H1 (cell line): ENCODE data around the gene ELMOD1. TPM values are rescaled to one million over a fixed set of nuclear protein-coding genes. Genes with fewer than 3 reads are reported as not detected.

Source experiments
- CTCF ChIA-PET: fragments of 300-600 bp; sonication (Branson Sonifier 250); formaldehyde crosslinking; loops from one replicate; lab custom pipeline; 2021; ENCODE audit not compliant: partially characterized antibody; lab: Charles Lee
- POLR2A ChIA-PET: fragments of 300-600 bp; sonication (Branson Sonifier 250); formaldehyde crosslinking; loops from one replicate; lab custom pipeline; 2021; ENCODE audit warnings: inconsistent platforms; ENCODE audit not compliant: partially characterized antibody; lab: Charles Lee
- DNase-seq, 2 experiments: peaks; one replicate each; pipeline versions ENCODE4 v3.0.0 to v3.0.0-alpha.2; 2010 to 2022; ENCODE audit warnings: low spot score in 2 of 2, low read depth in 1 of 2, mixed read lengths in 1 of 2
- FAIRE-seq: peaks from 2 replicates; lab custom pipeline; 2011; peaks lifted over from hg19 to GRCh38; lab: Jason Lieb, UNC
- H2AFZ ChIP-seq: 2 replicates; pipeline ENCODE4 v1.8.1; 2012; ENCODE audit warnings: low read length, inconsistent platforms
- H2AK5ac ChIP-seq: 2 replicates; pipeline ENCODE4 v1.6.1; 2013; ENCODE audit warnings: low read depth, low read length
- H2BK120ac ChIP-seq: replicated peaks from 2 replicates; pipeline ENCODE3; 2013; ENCODE audit warnings: low read depth, low read length, inconsistent platforms
- H2BK12ac ChIP-seq: 2 replicates; pipeline ENCODE4 v1.6.1; 2013; ENCODE audit warnings: low read depth, low read length
- H2BK15ac ChIP-seq: 2 replicates; pipeline ENCODE4 v1.6.1; 2013; ENCODE audit warnings: low read length
- H2BK20ac ChIP-seq: 2 replicates; pipeline ENCODE4 v1.6.1; 2013; ENCODE audit warnings: low read length
- H2BK5ac ChIP-seq: 2 replicates; pipeline ENCODE4 v1.6.1; 2013; ENCODE audit warnings: low read depth, low read length
- H3K14ac ChIP-seq: 2 replicates; pipeline ENCODE4 v1.6.1; 2013; ENCODE audit warnings: inconsistent platforms; ENCODE audit not compliant: insufficient read length
- H3K18ac ChIP-seq: 2 replicates; pipeline ENCODE4 v1.6.1; 2013; ENCODE audit warnings: low read length; ENCODE audit errors: extremely low read depth
- H3K23ac ChIP-seq: 2 replicates; pipeline ENCODE4 v1.6.1; 2013; ENCODE audit warnings: inconsistent platforms; ENCODE audit not compliant: insufficient read length
- H3K23me2 ChIP-seq: 2 replicates; pipeline ENCODE4 v1.6.1; 2013; ENCODE audit warnings: low read depth, low read length
- H3K27ac ChIP-seq: 2 replicates; pipeline ENCODE4 v1.6.1; 2011; ENCODE audit warnings: low read depth, low read length, inconsistent platforms
- H3K27me3 ChIP-seq, 4 experiments: replicated peaks in 1 of 4; 1 replicate in 1 of 4; 2 replicates in 3 of 4; pipeline versions ENCODE4 v1.6.1 to v1.8.1; 2011 to 2013; ENCODE audit warnings: low read length in 3 of 4, mild to moderate bottlenecking in 3 of 4, inconsistent platforms in 2 of 4, mixed read lengths in 2 of 4, moderate library complexity in 1 of 4; ENCODE audit not compliant: control insufficient read depth in 3 of 4, insufficient read depth in 3 of 4; ENCODE audit errors: extremely low read depth in 1 of 4
- H3K36me3 ChIP-seq, 4 experiments: 2 replicates each; pipeline versions ENCODE4 v1.6.1 to v1.8.1; 2011 to 2013; ENCODE audit warnings: mild to moderate bottlenecking in 4 of 4, low read length in 3 of 4, moderate library complexity in 2 of 4, control low read depth in 1 of 4, inconsistent platforms in 1 of 4; ENCODE audit not compliant: insufficient read depth in 4 of 4, control insufficient read depth in 2 of 4
- H3K4ac ChIP-seq: replicated peaks from 2 replicates; pipeline ENCODE3; 2013; ENCODE audit warnings: low read length, low read depth, mixed read lengths, inconsistent platforms; ENCODE audit not compliant: insufficient read length
- H3K4me1 ChIP-seq, 4 experiments: replicated peaks in 1 of 4; 1 replicate in 1 of 4; 2 replicates in 3 of 4; pipeline versions ENCODE4 v1.6.1 to v1.8.1; 2011 to 2013; ENCODE audit warnings: low read length in 3 of 4, inconsistent platforms in 2 of 4, mixed read lengths in 1 of 4; ENCODE audit not compliant: insufficient read depth in 4 of 4, control insufficient read depth in 3 of 4
- H3K4me2 ChIP-seq, 2 experiments: 2 replicates each; pipeline versions ENCODE4 v1.6.1 to v1.8.1; 2011 to 2013; ENCODE audit warnings: low read depth in 2 of 2, low read length in 2 of 2, control low read depth in 1 of 2, inconsistent platforms in 1 of 2, mild to moderate bottlenecking in 1 of 2; ENCODE audit not compliant: insufficient read depth in 1 of 2
- H3K4me3 ChIP-seq, 4 experiments: fragments of 200-600, 300-600 bp in 1 of 4; sonication (generic), shearing (Covaris generic), sonication (Bioruptor Twin) in 1 of 4; 2 replicates each; pipeline versions ENCODE4 v1.5.1 to v1.8.1; 2011 to 2016; ENCODE audit warnings: low read length in 4 of 4, low read depth in 3 of 4, control low read depth in 2 of 4, inconsistent platforms in 2 of 4, mild to moderate bottlenecking in 2 of 4, mixed read lengths in 1 of 4, moderate library complexity in 1 of 4; ENCODE audit not compliant: insufficient read depth in 2 of 4; ENCODE audit errors: extremely low read depth in 1 of 4
- H3K56ac ChIP-seq: replicated peaks from 2 replicates; pipeline ENCODE3; 2013; ENCODE audit warnings: low read depth, mild to moderate bottlenecking, mixed read lengths, low read length, inconsistent platforms; ENCODE audit not compliant: insufficient read length
- H3K79me1 ChIP-seq: 2 replicates; pipeline ENCODE4 v1.6.1; 2013; ENCODE audit warnings: low read depth, low read length, control low read depth
- H3K79me2 ChIP-seq, 2 experiments: 2 replicates each; pipeline versions ENCODE4 v1.6.1 to v1.8.1; 2012 to 2013; ENCODE audit warnings: low read length in 2 of 2, mild to moderate bottlenecking in 2 of 2, inconsistent platforms in 1 of 2; ENCODE audit not compliant: insufficient read depth in 2 of 2, control insufficient read depth in 1 of 2
- H3K9ac ChIP-seq, 4 experiments: replicated peaks in 1 of 4; 1 replicate in 1 of 4; 2 replicates in 3 of 4; pipeline versions ENCODE4 v1.6.1 to v1.8.1; 2011 to 2013; ENCODE audit warnings: low read depth in 3 of 4, low read length in 3 of 4, control low read depth in 2 of 4, mild to moderate bottlenecking in 2 of 4, moderate library complexity in 2 of 4, inconsistent platforms in 1 of 4; ENCODE audit errors: extremely low read depth in 1 of 4
- H3K9me3 ChIP-seq, 2 experiments: 2 replicates each; pipeline versions ENCODE4 v1.6.1 to v1.8.1; 2012 to 2013; ENCODE audit warnings: mild to moderate bottlenecking in 2 of 2, moderate library complexity in 2 of 2, control low read depth in 1 of 2, inconsistent platforms in 1 of 2, low read depth in 1 of 2, low read length in 1 of 2, mixed read lengths in 1 of 2; ENCODE audit not compliant: insufficient read depth in 2 of 2
- H4K20me1 ChIP-seq, 2 experiments: replicated peaks in 1 of 2; 2 replicates each; pipeline versions ENCODE3 to v1.8.1; 2011 to 2013; ENCODE audit warnings: inconsistent platforms in 2 of 2, low read length in 2 of 2, mild to moderate bottlenecking in 1 of 2; ENCODE audit not compliant: insufficient read depth in 2 of 2, control insufficient read depth in 1 of 2
- H4K5ac ChIP-seq: 2 replicates; pipeline ENCODE4 v1.6.1; 2013; ENCODE audit warnings: low read length, low read depth, mixed read lengths, inconsistent platforms; ENCODE audit not compliant: insufficient read length
- H4K8ac ChIP-seq: 2 replicates; pipeline ENCODE4 v1.8.0; 2013; ENCODE audit warnings: mild to moderate bottlenecking, moderate library complexity, low read length, inconsistent platforms; ENCODE audit not compliant: insufficient read depth; ENCODE audit errors: extremely low read depth
- H4K91ac ChIP-seq: replicated peaks from 2 replicates; pipeline ENCODE3; 2013; ENCODE audit warnings: low read length, mixed read lengths, inconsistent platforms; ENCODE audit not compliant: insufficient read length
- CEBPB ChIP-seq: IDR thresholded peaks from 2 replicates; pipeline ENCODE4 v1.6.1; 2012; ENCODE audit warnings: low read depth, low read length
- EGR1 ChIP-seq: IDR thresholded peaks from 2 replicates; pipeline ENCODE4 v1.6.1; 2011; ENCODE audit warnings: low read depth, low read length, borderline replicate concordance
- HDAC2 ChIP-seq, 2 experiments: fragments of 300-600 bp in 1 of 2; sonication (generic) in 1 of 2; IDR thresholded peaks; 2 replicates each; pipeline ENCODE4 v1.6.1; 2011 to 2012; ENCODE audit warnings: low read depth in 2 of 2, low read length in 2 of 2, mild to moderate bottlenecking in 2 of 2, moderate library complexity in 2 of 2, borderline replicate concordance in 1 of 2, inconsistent platforms in 1 of 2
- HDAC6 ChIP-seq: IDR thresholded peaks from one replicate; pipeline ENCODE4 v1.7.1; 2012; ENCODE audit warnings: low read depth, mild to moderate bottlenecking, inconsistent platforms, low read length, moderate library complexity
- JUND ChIP-seq: IDR thresholded peaks from 2 replicates; pipeline ENCODE4 v1.6.1; 2011; ENCODE audit warnings: mild to moderate bottlenecking, improper control_type of control experiment, low read length
- KDM1A ChIP-seq: fragments of 200-600, 300-600 bp; sonication (generic); IDR thresholded peaks from 2 replicates; pipeline ENCODE4 v1.7.1; 2016; ENCODE audit warnings: mild to moderate bottlenecking, low read length, borderline replicate concordance
- KDM5A ChIP-seq: fragments of 200-600 bp; IDR thresholded peaks from 2 replicates; pipeline ENCODE4 v1.7.1; 2012; ENCODE audit warnings: mild to moderate bottlenecking, low read length, inconsistent platforms, mixed read lengths
- POLR2A ChIP-seq, 2 experiments: IDR thresholded peaks; 1 replicate in 1 of 2; 2 replicates in 1 of 2; pipeline ENCODE4 v1.6.1; 2011; ENCODE audit warnings: low read depth in 2 of 2, low read length in 2 of 2, mild to moderate bottlenecking in 2 of 2; ENCODE audit errors: control extremely low read depth in 1 of 2
- RFX5 ChIP-seq: IDR thresholded peaks from 2 replicates; pipeline ENCODE4 v1.6.1; 2011; ENCODE audit warnings: low read depth, low read length, improper control_type of control experiment, borderline replicate concordance
- SAP30 ChIP-seq: fragments of 300-600 bp; sonication (generic); IDR thresholded peaks from 2 replicates; pipeline ENCODE4 v1.7.1; 2012; ENCODE audit warnings: low read length, moderate library complexity, mild to moderate bottlenecking, inconsistent platforms; ENCODE audit not compliant: insufficient read depth, insufficient replicate concordance
- SIN3A ChIP-seq, 2 experiments: IDR thresholded peaks in 1 of 2; conservative IDR thresholded peaks in 1 of 2; 2 replicates each; pipeline ENCODE4 v1.6.1; 2011 to 2012; ENCODE audit warnings: low read length in 2 of 2, improper control_type of control experiment in 1 of 2, low read depth in 1 of 2, mild to moderate bottlenecking in 1 of 2
- SIRT6 ChIP-seq: IDR thresholded peaks from one replicate; pipeline ENCODE4 v1.7.1; 2012; ENCODE audit warnings: low read length, inconsistent platforms
- SP1 ChIP-seq: IDR thresholded peaks from 2 replicates; pipeline ENCODE4 v1.6.1; 2011; ENCODE audit warnings: low read depth, low read length
- SRF ChIP-seq: IDR thresholded peaks from 2 replicates; pipeline ENCODE4 v1.6.1; 2011; ENCODE audit warnings: mild to moderate bottlenecking, low read depth, low read length, moderate library complexity
- SUZ12 ChIP-seq: fragments of 200-600 bp; sonication (generic); IDR thresholded peaks from 2 replicates; pipeline ENCODE4 v1.6.1; 2012; ENCODE audit warnings: mild to moderate bottlenecking, inconsistent platforms, low read length, moderate library complexity, mixed read lengths
- ZNF274 ChIP-seq: IDR thresholded peaks from 2 replicates; pipeline ENCODE4 v1.7.0; 2012; ENCODE audit warnings: low read length, borderline replicate concordance; ENCODE audit errors: extremely low read depth
- WGBS, 2 experiments: shearing (Covaris generic) in 1 of 2; methylation state at CpG; one replicate each; pipeline versions ENCODE4 v1.1.6 to v1.1.7; 2013 to 2015; ENCODE audit warnings: low lambda C conversion rate in 2 of 2, mixed read lengths in 2 of 2, inconsistent platforms in 1 of 2, low coverage in 1 of 2, missing lambda C conversion rate in 1 of 2; ENCODE audit not compliant: insufficient replicate concordance in 2 of 2, insufficient coverage in 1 of 2, insufficient read length in 1 of 2; ENCODE audit errors: extremely low coverage in 1 of 2, missing lambda C conversion rate in 1 of 2; 5-methylcytosine and 5-hydroxymethylcytosine counted together
- polyA plus RNA-seq, 7 experiments: library from polyadenylated mRNA; depleted of rRNA in 3 of 7; stranded (reverse) in 5 of 7; unstranded in 2 of 7; fragments of >200 nt in 5 of 7; fragments of 200-250 nt in 2 of 7; gene quantifications; 1 replicate in 5 of 7; 2 replicates in 1 of 7; 4 replicates in 1 of 7; pipeline versions ENCODE4 v1.2.1 to v1.2.3, GENCODE V29; 2011 to 2013; ENCODE audit warnings: missing spikeins in 2 of 7, mixed read lengths in 2 of 7
- total RNA-seq: library from RNA; stranded (reverse); fragmentation: NEBNext Ultra II Directional; extraction: Animal tissue kit (Norgen Biotek cat#: 25700); gene quantifications from 2 replicates; pipeline ENCODE4 v1.2.1, GENCODE V29; 2021

The ELMOD1 gene
- total and polyA plus RNA-seq, 2 of the 8 experiments (the other 6 are each of a cell fraction or from before 2014, with no cell fraction given) = 0.47 to 1.6 TPM

GRCh38 chr11:107708792-107709191 lies 117.8 kb downstream of the ELMOD1 start:
- Histone ChIP-seq H4K91ac (no peak overlapping the region), H4K5ac (no peak overlapping the region), H3K23ac (no peak overlapping the region), H3K56ac (no peak overlapping the region), H3K27ac (no peak overlapping the region), H2BK12ac (no peak overlapping the region), H2BK20ac (no peak overlapping the region), H3K27me3 (no peaks in the 10 kb centered on the region; a peak in 1 of 7 replicates), H3K23me2 (no peaks in the 10 kb centered on the region), H2BK120ac (no peak overlapping the region), H3K4me1 (peaks cover 0 to 12% (median 2%) of the 10 kb centered on the region in 4 experiments; a peak in 3 of 7 replicates), H3K14ac (no peak overlapping the region), H3K9ac (no peak overlapping the region), H3K4me3 (no peak overlapping the region), H2AK5ac (no peak overlapping the region), H2BK5ac (no peak overlapping the region), H3K9me3 (no peaks in the 10 kb centered on the region), H4K20me1 (no peaks in the 10 kb centered on the region), H3K18ac (no peak overlapping the region), H3K4ac (no peak overlapping the region), H4K8ac (no peak overlapping the region), H3K79me2 (no peaks in the 10 kb centered on the region), H3K4me2 (no peak overlapping the region), H2BK15ac (no peak overlapping the region), H2AFZ (no peak overlapping the region), H3K36me3 (no peaks in the 10 kb centered on the region), H3K79me1 (no peaks in the 10 kb centered on the region)
- 89% methylated on average over 3 of the region's 3 CpGs; no CpG with 5 or more reads in 1 of the 2 experiments for WGBS, 2 experiments
- no peak for FAIRE-seq
- CTCF ChIA-PET = interaction anchor here (1.3 kb wide), 1 partner anchor 159 kb away, joined by 3 read pairs; no protein-coding TSS in a partner anchor
- DNase-seq = no peak
- POLR2A ChIA-PET = no interaction called here
- TF ChIP-seq CEBPB = no peak
- TF ChIP-seq EGR1 = no peak
- no peak for TF ChIP-seq ZNF274
- TF ChIP-seq HDAC2 (IDR thresholded peaks at IDR 0.05; ENCODE audit: borderline replicate concordance in 1 of 2, low read depth in 2 of 2, low read length in 2 of 2) = no peak
- TF ChIP-seq SRF = no peak
- no peak for TF ChIP-seq SP1
- TF ChIP-seq SIN3A (conservative IDR thresholded peaks at IDR 0.05 in 1 of 2, IDR thresholded peaks at IDR 0.05 in 1 of 2; ENCODE audit: low read depth in 1 of 2, low read length in 2 of 2) = no peak
- no peak for TF ChIP-seq POLR2A (IDR thresholded peaks at IDR 0.05; ENCODE audit: control extremely low read depth in 1 of 2, low read depth in 2 of 2, low read length in 2 of 2)
- TF ChIP-seq KDM1A = no peak
- no peak for TF ChIP-seq KDM5A
- TF ChIP-seq HDAC6 = no peak
- no peak for TF ChIP-seq SAP30
- no peak for TF ChIP-seq JUND
- TF ChIP-seq SIRT6 = no peak
- no peak for TF ChIP-seq SUZ12
- no peak for TF ChIP-seq RFX5
